H1 (cell line): ENCODE data around the gene IL32. TPM values are rescaled to one million over a fixed set of nuclear protein-coding genes. Genes with fewer than 3 reads are reported as not detected.
"Not testable (repeated sequence)": the region's sequence is repeated elsewhere in the genome, so short reads cannot be mapped to it uniquely, and the experiment has no call there.

Experiments
- CTCF ChIA-PET: fragments of 300-600 bp; sonication (Branson Sonifier 250); formaldehyde crosslinking; loops from one replicate; lab custom pipeline; 2021; ENCODE audit not compliant: partially characterized antibody; lab: Charles Lee
- POLR2A ChIA-PET: fragments of 300-600 bp; sonication (Branson Sonifier 250); formaldehyde crosslinking; loops from one replicate; lab custom pipeline; 2021; ENCODE audit warnings: inconsistent platforms; ENCODE audit not compliant: partially characterized antibody; lab: Charles Lee
- DNase-seq, 2 experiments: peaks; one replicate each; pipeline versions ENCODE4 v3.0.0 to v3.0.0-alpha.2; 2010 to 2022; ENCODE audit warnings: low spot score in 2 of 2, low read depth in 1 of 2, mixed read lengths in 1 of 2
- FAIRE-seq: peaks from 2 replicates; lab custom pipeline; 2011; peaks lifted over from hg19 to GRCh38; lab: Jason Lieb, UNC
- H2AFZ ChIP-seq: 2 replicates; pipeline ENCODE4 v1.8.1; 2012; ENCODE audit warnings: low read length, inconsistent platforms
- H2AK5ac ChIP-seq: 2 replicates; pipeline ENCODE4 v1.6.1; 2013; ENCODE audit warnings: low read depth, low read length
- H2BK120ac ChIP-seq: replicated peaks from 2 replicates; pipeline ENCODE3; 2013; ENCODE audit warnings: low read depth, low read length, inconsistent platforms
- H2BK12ac ChIP-seq: 2 replicates; pipeline ENCODE4 v1.6.1; 2013; ENCODE audit warnings: low read depth, low read length
- H2BK15ac ChIP-seq: 2 replicates; pipeline ENCODE4 v1.6.1; 2013; ENCODE audit warnings: low read length
- H2BK20ac ChIP-seq: 2 replicates; pipeline ENCODE4 v1.6.1; 2013; ENCODE audit warnings: low read length
- H2BK5ac ChIP-seq: 2 replicates; pipeline ENCODE4 v1.6.1; 2013; ENCODE audit warnings: low read depth, low read length
- H3K14ac ChIP-seq: 2 replicates; pipeline ENCODE4 v1.6.1; 2013; ENCODE audit warnings: inconsistent platforms; ENCODE audit not compliant: insufficient read length
- H3K18ac ChIP-seq: 2 replicates; pipeline ENCODE4 v1.6.1; 2013; ENCODE audit warnings: low read length; ENCODE audit errors: extremely low read depth
- H3K23ac ChIP-seq: 2 replicates; pipeline ENCODE4 v1.6.1; 2013; ENCODE audit warnings: inconsistent platforms; ENCODE audit not compliant: insufficient read length
- H3K23me2 ChIP-seq: 2 replicates; pipeline ENCODE4 v1.6.1; 2013; ENCODE audit warnings: low read depth, low read length
- H3K27ac ChIP-seq: 2 replicates; pipeline ENCODE4 v1.6.1; 2011; ENCODE audit warnings: low read depth, low read length, inconsistent platforms
- H3K27me3 ChIP-seq, 4 experiments: replicated peaks in 1 of 4; 1 replicate in 1 of 4; 2 replicates in 3 of 4; pipeline versions ENCODE4 v1.6.1 to v1.8.1; 2011 to 2013; ENCODE audit warnings: low read length in 3 of 4, mild to moderate bottlenecking in 3 of 4, inconsistent platforms in 2 of 4, mixed read lengths in 2 of 4, moderate library complexity in 1 of 4; ENCODE audit not compliant: control insufficient read depth in 3 of 4, insufficient read depth in 3 of 4; ENCODE audit errors: extremely low read depth in 1 of 4
- H3K36me3 ChIP-seq, 4 experiments: 2 replicates each; pipeline versions ENCODE4 v1.6.1 to v1.8.1; 2011 to 2013; ENCODE audit warnings: mild to moderate bottlenecking in 4 of 4, low read length in 3 of 4, moderate library complexity in 2 of 4, control low read depth in 1 of 4, inconsistent platforms in 1 of 4; ENCODE audit not compliant: insufficient read depth in 4 of 4, control insufficient read depth in 2 of 4
- H3K4ac ChIP-seq: replicated peaks from 2 replicates; pipeline ENCODE3; 2013; ENCODE audit warnings: low read length, low read depth, mixed read lengths, inconsistent platforms; ENCODE audit not compliant: insufficient read length
- H3K4me1 ChIP-seq, 4 experiments: replicated peaks in 1 of 4; 1 replicate in 1 of 4; 2 replicates in 3 of 4; pipeline versions ENCODE4 v1.6.1 to v1.8.1; 2011 to 2013; ENCODE audit warnings: low read length in 3 of 4, inconsistent platforms in 2 of 4, mixed read lengths in 1 of 4; ENCODE audit not compliant: insufficient read depth in 4 of 4, control insufficient read depth in 3 of 4
- H3K4me2 ChIP-seq, 2 experiments: 2 replicates each; pipeline versions ENCODE4 v1.6.1 to v1.8.1; 2011 to 2013; ENCODE audit warnings: low read depth in 2 of 2, low read length in 2 of 2, control low read depth in 1 of 2, inconsistent platforms in 1 of 2, mild to moderate bottlenecking in 1 of 2; ENCODE audit not compliant: insufficient read depth in 1 of 2
- H3K4me3 ChIP-seq, 4 experiments: fragments of 200-600, 300-600 bp in 1 of 4; sonication (generic), shearing (Covaris generic), sonication (Bioruptor Twin) in 1 of 4; 2 replicates each; pipeline versions ENCODE4 v1.5.1 to v1.8.1; 2011 to 2016; ENCODE audit warnings: low read length in 4 of 4, low read depth in 3 of 4, control low read depth in 2 of 4, inconsistent platforms in 2 of 4, mild to moderate bottlenecking in 2 of 4, mixed read lengths in 1 of 4, moderate library complexity in 1 of 4; ENCODE audit not compliant: insufficient read depth in 2 of 4; ENCODE audit errors: extremely low read depth in 1 of 4
- H3K56ac ChIP-seq: replicated peaks from 2 replicates; pipeline ENCODE3; 2013; ENCODE audit warnings: low read depth, mild to moderate bottlenecking, mixed read lengths, low read length, inconsistent platforms; ENCODE audit not compliant: insufficient read length
- H3K79me1 ChIP-seq: 2 replicates; pipeline ENCODE4 v1.6.1; 2013; ENCODE audit warnings: low read depth, low read length, control low read depth
- H3K79me2 ChIP-seq, 2 experiments: 2 replicates each; pipeline versions ENCODE4 v1.6.1 to v1.8.1; 2012 to 2013; ENCODE audit warnings: low read length in 2 of 2, mild to moderate bottlenecking in 2 of 2, inconsistent platforms in 1 of 2; ENCODE audit not compliant: insufficient read depth in 2 of 2, control insufficient read depth in 1 of 2
- H3K9ac ChIP-seq, 4 experiments: replicated peaks in 1 of 4; 1 replicate in 1 of 4; 2 replicates in 3 of 4; pipeline versions ENCODE4 v1.6.1 to v1.8.1; 2011 to 2013; ENCODE audit warnings: low read depth in 3 of 4, low read length in 3 of 4, control low read depth in 2 of 4, mild to moderate bottlenecking in 2 of 4, moderate library complexity in 2 of 4, inconsistent platforms in 1 of 4; ENCODE audit errors: extremely low read depth in 1 of 4
- H3K9me3 ChIP-seq, 2 experiments: 2 replicates each; pipeline versions ENCODE4 v1.6.1 to v1.8.1; 2012 to 2013; ENCODE audit warnings: mild to moderate bottlenecking in 2 of 2, moderate library complexity in 2 of 2, control low read depth in 1 of 2, inconsistent platforms in 1 of 2, low read depth in 1 of 2, low read length in 1 of 2, mixed read lengths in 1 of 2; ENCODE audit not compliant: insufficient read depth in 2 of 2
- H4K20me1 ChIP-seq, 2 experiments: replicated peaks in 1 of 2; 2 replicates each; pipeline versions ENCODE3 to v1.8.1; 2011 to 2013; ENCODE audit warnings: inconsistent platforms in 2 of 2, low read length in 2 of 2, mild to moderate bottlenecking in 1 of 2; ENCODE audit not compliant: insufficient read depth in 2 of 2, control insufficient read depth in 1 of 2
- H4K5ac ChIP-seq: 2 replicates; pipeline ENCODE4 v1.6.1; 2013; ENCODE audit warnings: low read length, low read depth, mixed read lengths, inconsistent platforms; ENCODE audit not compliant: insufficient read length
- H4K8ac ChIP-seq: 2 replicates; pipeline ENCODE4 v1.8.0; 2013; ENCODE audit warnings: mild to moderate bottlenecking, moderate library complexity, low read length, inconsistent platforms; ENCODE audit not compliant: insufficient read depth; ENCODE audit errors: extremely low read depth
- H4K91ac ChIP-seq: replicated peaks from 2 replicates; pipeline ENCODE3; 2013; ENCODE audit warnings: low read length, mixed read lengths, inconsistent platforms; ENCODE audit not compliant: insufficient read length
- WGBS, 2 experiments: shearing (Covaris generic) in 1 of 2; methylation state at CpG; one replicate each; pipeline versions ENCODE4 v1.1.6 to v1.1.7; 2013 to 2015; ENCODE audit warnings: low lambda C conversion rate in 2 of 2, mixed read lengths in 2 of 2, inconsistent platforms in 1 of 2, low coverage in 1 of 2, missing lambda C conversion rate in 1 of 2; ENCODE audit not compliant: insufficient replicate concordance in 2 of 2, insufficient coverage in 1 of 2, insufficient read length in 1 of 2; ENCODE audit errors: extremely low coverage in 1 of 2, missing lambda C conversion rate in 1 of 2; 5-methylcytosine and 5-hydroxymethylcytosine counted together
- polyA plus RNA-seq, 7 experiments: library from polyadenylated mRNA; depleted of rRNA in 3 of 7; stranded (reverse) in 5 of 7; unstranded in 2 of 7; fragments of >200 nt in 5 of 7; fragments of 200-250 nt in 2 of 7; gene quantifications; 1 replicate in 5 of 7; 2 replicates in 1 of 7; 4 replicates in 1 of 7; pipeline versions ENCODE4 v1.2.1 to v1.2.3, GENCODE V29; 2011 to 2013; ENCODE audit warnings: missing spikeins in 2 of 7, mixed read lengths in 2 of 7
- total RNA-seq: library from RNA; stranded (reverse); fragmentation: NEBNext Ultra II Directional; extraction: Animal tissue kit (Norgen Biotek cat#: 25700); gene quantifications from 2 replicates; pipeline ENCODE4 v1.2.1, GENCODE V29; 2021

Gene IL32
- total and polyA plus RNA-seq, 2 of the 8 experiments (the other 6 are each of a cell fraction or from before 2014, with no cell fraction given), result 2.7 to 5.0 TPM

- H3K23me2 ChIP-seq, H3K4ac ChIP-seq, H2AFZ ChIP-seq, H3K27me3 ChIP-seq, H2BK120ac ChIP-seq, H3K9ac ChIP-seq, H3K79me1 ChIP-seq, H2BK20ac ChIP-seq, H2BK12ac ChIP-seq, FAIRE-seq, H2BK5ac ChIP-seq, H4K20me1 ChIP-seq, H3K4me3 ChIP-seq, H2BK15ac ChIP-seq, H3K14ac ChIP-seq, DNase-seq, H3K79me2 ChIP-seq, H3K4me1 ChIP-seq, H3K18ac ChIP-seq, H3K27ac ChIP-seq, H4K8ac ChIP-seq, H3K4me2 ChIP-seq, H4K91ac ChIP-seq, H3K23ac ChIP-seq, H3K36me3 ChIP-seq, H3K56ac ChIP-seq, H3K9me3 ChIP-seq, H4K5ac ChIP-seq: not testable (repeated sequence)
- 84% methylated on average over 6 of the region's 6 CpGs; no CpG with 5 or more reads in 1 of the 2 experiments for WGBS, 2 experiments
- ChIA-PET CTCF (interaction anchor here (0.6 to 4.4 kb wide), 15 partner anchors 9 to 425 kb away, joined by 3 to 22 read pairs (median 5); partner anchors contain the start of genes CLUAP1 and ZSCAN10), POLR2A (interaction anchor here (0.6 to 6.6 kb wide), 12 partner anchors 8 to 69 kb away, joined by 3 to 86 read pairs (median 6); partner anchors contain the start of genes IL32 and ZSCAN10)
- 0 out of 2 replicates have a peak overlapping the region, but pooled peaks have one; percentile 48 for H2AK5ac ChIP-seq
These were observed 10.5 kb downstream of the IL32 start for GRCh38 chr16:3075946-3076345.
